ENCODE data around the gene CPA5. TPM values are rescaled to one million over a fixed set of nuclear protein-coding genes. Genes with fewer than 3 reads are reported as not detected.
A peak's percentile ranks its signal among the peaks of the same experiment; 100 is the strongest.

Gene CPA5
- total and polyA plus RNA-seq, 10 of the 15 experiments (the other 5 are each of a cell fraction or from before 2014, with no cell fraction given) = 0.06 to 0.52 (median 0.29) TPM; not detected in 2

GRCh38 chr7:130365511-130366441, 21.2 kb downstream of the CPA5 start (continued):
- TF ChIP-seq MLLT1 (IDR thresholded peaks at IDR 0.05) = no peak
- TF ChIP-seq BCL11A (IDR thresholded peaks at IDR 0.05; ENCODE audit: low read depth, low read length) = peak; percentile 42; the same call in 1 of the 2 replicates
- no peak for TF ChIP-seq HDAC6 (IDR thresholded peaks at IDR 0.05; ENCODE audit: unreplicated experiment)
- no peak for TF ChIP-seq PAX8 (IDR thresholded peaks at IDR 0.05)
- no peak for TF ChIP-seq ZNF207 (IDR thresholded peaks at IDR 0.05; ENCODE audit: borderline replicate concordance)
- peak; percentile 40 for TF ChIP-seq MEF2B (IDR thresholded peaks at IDR 0.05; ENCODE audit: partially characterized antibody, poor library complexity, severe bottlenecking)
- TF ChIP-seq TCF3 (IDR thresholded peaks at IDR 0.05; ENCODE audit: borderline replicate concordance, insufficient read depth, low read depth, low read length) = peak; percentile 86
- TF ChIP-seq KAT2A (conservative IDR thresholded peaks at IDR 0.05; ENCODE audit: control insufficient read depth, low read depth, low read length) = no peak
- peak; percentile 45 for TF ChIP-seq DPF2 (IDR thresholded peaks at IDR 0.05)
- TF ChIP-seq SMAD5 (IDR thresholded peaks at IDR 0.05; ENCODE audit: low read depth) = peak; percentile 55; the same call in 1 of the 2 replicates
- no peak for TF ChIP-seq IRF5 (IDR thresholded peaks at IDR 0.05; ENCODE audit: borderline replicate concordance)
- TF ChIP-seq HDAC2 (IDR thresholded peaks at IDR 0.05) = no peak
- TF ChIP-seq TCF12 (IDR thresholded peaks at IDR 0.05; ENCODE audit: low read depth, low read length) = peak; percentile 97
- TF ChIP-seq RFX5 (IDR thresholded peaks at IDR 0.05; ENCODE audit: low read depth, low read length) = no peak
- no peak for TF ChIP-seq SUZ12 (IDR thresholded peaks at IDR 0.05; ENCODE audit: unreplicated experiment)
- no peak for TF ChIP-seq TARDBP (IDR thresholded peaks at IDR 0.05; ENCODE audit: borderline replicate concordance)
- TF ChIP-seq SMARCA5 (IDR thresholded peaks at IDR 0.05) = no peak
- TF ChIP-seq TBL1XR1 (IDR thresholded peaks at IDR 0.05; ENCODE audit: low read depth, low read length) = no peak
- peak; percentile 62; the same call in 1 of the 2 replicates for TF ChIP-seq MXI1 (IDR thresholded peaks at IDR 0.05; ENCODE audit: low read depth, low read length)
- no peak for TF ChIP-seq BACH1 (IDR thresholded peaks at IDR 0.05; ENCODE audit: borderline replicate concordance)
- TF ChIP-seq POLR2AphosphoS5 (IDR thresholded peaks at IDR 0.05; ENCODE audit: low read length) = peak; percentile 70
- TF ChIP-seq NFYB (IDR thresholded peaks at IDR 0.05; ENCODE audit: insufficient read depth, low read depth, low read length) = no peak
- TF ChIP-seq BRCA1 (IDR thresholded peaks at IDR 0.05; ENCODE audit: low read depth, low read length) = no peak
- no peak for TF ChIP-seq ZSCAN29 (IDR thresholded peaks at IDR 0.05)
- TF ChIP-seq TCF7 (IDR thresholded peaks at IDR 0.05; ENCODE audit: borderline replicate concordance) = no peak
- peak; percentile 58; the same call in 1 of the 2 replicates for TF ChIP-seq POLR2A (IDR thresholded peaks at IDR 0.05; ENCODE audit: low read depth, low read length)
- TF ChIP-seq EGR1 (IDR thresholded peaks at IDR 0.05; ENCODE audit: borderline replicate concordance in 1 of 2, low read depth in 2 of 2, low read length in 2 of 2) = peak in 1 of 2 experiments; percentile 89; a peak in 2 of 3 replicates
- TF ChIP-seq FOXK2 (IDR thresholded peaks at IDR 0.05) = no peak
- no peak for TF ChIP-seq CBX3 (IDR thresholded peaks at IDR 0.05; ENCODE audit: borderline replicate concordance, low read depth)
- no peak for TF ChIP-seq USF2 (IDR thresholded peaks at IDR 0.05; ENCODE audit: borderline replicate concordance, low read depth, low read length)
- no peak for TF ChIP-seq CBFB (IDR thresholded peaks at IDR 0.05; ENCODE audit: low read depth)

Measured in GM12878 (cell line).